Gastrocnemius medialis (tissue), 4 donors: ENCODE results near the gene MFSD6.
A peak's percentile ranks its signal among the peaks of the same experiment; 100 is the strongest.

Source experiments
- POLR2A ChIP-seq, 2 donors: fragments of 450-650 bp; IDR thresholded peaks; one replicate each; pipeline ENCODE4 v1.6.1; 2017; ENCODE audit warnings: antibody characterized with exemption in 2 of 2, mild to moderate bottlenecking in 2 of 2, moderate library complexity in 2 of 2
- TF ChIP-seq, protein P1 (sequence below), 5 experiments: fragments of 450-650 bp in 3 of 5; fragments of 200-600 bp in 2 of 5; sonication (generic) in 2 of 5; IDR thresholded peaks in 4 of 5; conservative IDR thresholded peaks in 1 of 5; 1 replicate in 4 of 5; 2 replicates in 1 of 5; pipeline ENCODE4 v1.5.1; 2016 to 2019; ENCODE audit warnings: antibody characterized with exemption in 5 of 5, mild to moderate bottlenecking in 3 of 5, moderate library complexity in 3 of 5

- TF ChIP-seq, protein P1, sequence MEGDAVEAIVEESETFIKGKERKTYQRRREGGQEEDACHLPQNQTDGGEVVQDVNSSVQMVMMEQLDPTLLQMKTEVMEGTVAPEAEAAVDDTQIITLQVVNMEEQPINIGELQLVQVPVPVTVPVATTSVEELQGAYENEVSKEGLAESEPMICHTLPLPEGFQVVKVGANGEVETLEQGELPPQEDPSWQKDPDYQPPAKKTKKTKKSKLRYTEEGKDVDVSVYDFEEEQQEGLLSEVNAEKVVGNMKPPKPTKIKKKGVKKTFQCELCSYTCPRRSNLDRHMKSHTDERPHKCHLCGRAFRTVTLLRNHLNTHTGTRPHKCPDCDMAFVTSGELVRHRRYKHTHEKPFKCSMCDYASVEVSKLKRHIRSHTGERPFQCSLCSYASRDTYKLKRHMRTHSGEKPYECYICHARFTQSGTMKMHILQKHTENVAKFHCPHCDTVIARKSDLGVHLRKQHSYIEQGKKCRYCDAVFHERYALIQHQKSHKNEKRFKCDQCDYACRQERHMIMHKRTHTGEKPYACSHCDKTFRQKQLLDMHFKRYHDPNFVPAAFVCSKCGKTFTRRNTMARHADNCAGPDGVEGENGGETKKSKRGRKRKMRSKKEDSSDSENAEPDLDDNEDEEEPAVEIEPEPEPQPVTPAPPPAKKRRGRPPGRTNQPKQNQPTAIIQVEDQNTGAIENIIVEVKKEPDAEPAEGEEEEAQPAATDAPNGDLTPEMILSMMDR (IDR thresholded peaks at IDR 0.05 in 4 of 5, conservative IDR thresholded peaks at IDR 0.05 in 1 of 5), result peak in 3 of 5 experiments; percentile 12 to 45 (median 36)
- TF ChIP-seq POLR2A (IDR thresholded peaks at IDR 0.05), result no peak
Observed at GRCh38 chr2:190382851-190383250, 25.3 kb upstream of the MFSD6 start.
